Neutrophil (primary cell): Measurements from ENCODE around the gene RIN3.

ENCODE experiments used
- H3K27ac ChIP-seq: fragments of 200-600 bp; sonication (generic); 2 replicates; pipeline ENCODE4 v1.5.1; 2016; ENCODE audit warnings: mild to moderate bottlenecking, moderate library complexity
- H3K27me3 ChIP-seq: fragments of 200-600 bp; sonication (generic); 2 replicates; pipeline ENCODE4 v1.6.0; 2016; ENCODE audit warnings: mild to moderate bottlenecking
- H3K36me3 ChIP-seq: fragments of 200-600 bp; sonication (generic); 2 replicates; pipeline ENCODE4 v1.5.1; 2017
- H3K4me1 ChIP-seq, 2 experiments: fragments of 200-600 bp in 1 of 2; sonication (generic) in 1 of 2; 1 replicate in 1 of 2; 2 replicates in 1 of 2; pipeline versions ENCODE4 v1.5.1 to v1.6.1; 2013 to 2016; ENCODE audit warnings: low read depth in 1 of 2, low read length in 1 of 2, mild to moderate bottlenecking in 1 of 2, moderate library complexity in 1 of 2; ENCODE audit not compliant: control insufficient read depth in 1 of 2, insufficient read depth in 1 of 2
- H3K4me3 ChIP-seq, 2 experiments: fragments of 200-600 bp in 1 of 2; sonication (generic) in 1 of 2; 1 replicate in 1 of 2; 2 replicates in 1 of 2; pipeline ENCODE4 v1.5.1; 2013 to 2016; ENCODE audit warnings: low read depth in 1 of 2, low read length in 1 of 2, mild to moderate bottlenecking in 1 of 2, moderate library complexity in 1 of 2
- H3K9me3 ChIP-seq: fragments of 200-600 bp; sonication (generic); 2 replicates; pipeline ENCODE4 v1.5.1; 2016
- TF ChIP-seq, protein P1 (sequence below): fragments of 200-600 bp; sonication (generic); IDR thresholded peaks from 2 replicates; pipeline ENCODE4 v1.5.1; 2016; ENCODE audit warnings: antibody characterized with exemption

RIN3 gene

DNA sequence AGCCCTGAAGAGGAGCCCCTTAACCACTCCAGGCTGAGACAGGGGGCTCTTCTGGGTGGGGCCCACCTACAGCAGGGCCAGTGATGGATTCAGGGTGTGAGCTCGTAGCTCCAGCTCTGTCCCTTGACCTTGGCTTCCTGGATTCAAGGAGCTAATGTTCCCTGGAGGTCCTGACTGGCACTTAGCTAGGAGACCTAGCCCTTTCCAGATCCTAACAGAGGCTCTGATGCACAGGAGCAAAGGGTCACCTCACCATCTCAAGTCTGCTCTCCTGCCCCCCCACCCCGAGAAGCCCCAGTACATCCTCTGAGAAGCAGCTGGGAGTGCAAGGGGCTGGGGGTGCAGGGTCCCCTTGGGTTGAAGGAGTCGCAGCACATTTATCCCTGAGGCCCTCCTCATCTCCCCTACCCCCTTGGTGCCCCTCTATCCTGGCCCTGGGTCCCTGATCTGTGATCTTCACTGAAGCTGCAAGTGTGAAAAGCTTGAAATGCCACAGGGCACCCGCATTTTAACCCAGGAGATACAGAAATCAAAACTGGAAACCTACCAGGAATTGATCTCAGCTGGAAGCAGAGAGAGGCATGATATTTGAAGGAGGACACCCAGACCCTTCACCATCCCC, 2.9 kb downstream of the RIN3 start:
- H3K4me3 ChIP-seq: peak overlapping the region in 1 of 2 experiments; percentile 89
- peak overlapping the region; percentile 90 for H3K27ac ChIP-seq
- no peaks in the 10 kb centered on the region for H3K27me3 ChIP-seq
- H3K4me1 ChIP-seq: peaks cover 81 to 84% of the 10 kb centered on the region in 2 experiments
- no peaks in the 10 kb centered on the region for H3K9me3 ChIP-seq
- H3K36me3 ChIP-seq: no peaks in the 10 kb centered on the region
- TF ChIP-seq, protein P1, sequence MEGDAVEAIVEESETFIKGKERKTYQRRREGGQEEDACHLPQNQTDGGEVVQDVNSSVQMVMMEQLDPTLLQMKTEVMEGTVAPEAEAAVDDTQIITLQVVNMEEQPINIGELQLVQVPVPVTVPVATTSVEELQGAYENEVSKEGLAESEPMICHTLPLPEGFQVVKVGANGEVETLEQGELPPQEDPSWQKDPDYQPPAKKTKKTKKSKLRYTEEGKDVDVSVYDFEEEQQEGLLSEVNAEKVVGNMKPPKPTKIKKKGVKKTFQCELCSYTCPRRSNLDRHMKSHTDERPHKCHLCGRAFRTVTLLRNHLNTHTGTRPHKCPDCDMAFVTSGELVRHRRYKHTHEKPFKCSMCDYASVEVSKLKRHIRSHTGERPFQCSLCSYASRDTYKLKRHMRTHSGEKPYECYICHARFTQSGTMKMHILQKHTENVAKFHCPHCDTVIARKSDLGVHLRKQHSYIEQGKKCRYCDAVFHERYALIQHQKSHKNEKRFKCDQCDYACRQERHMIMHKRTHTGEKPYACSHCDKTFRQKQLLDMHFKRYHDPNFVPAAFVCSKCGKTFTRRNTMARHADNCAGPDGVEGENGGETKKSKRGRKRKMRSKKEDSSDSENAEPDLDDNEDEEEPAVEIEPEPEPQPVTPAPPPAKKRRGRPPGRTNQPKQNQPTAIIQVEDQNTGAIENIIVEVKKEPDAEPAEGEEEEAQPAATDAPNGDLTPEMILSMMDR: no peak

DNA sequence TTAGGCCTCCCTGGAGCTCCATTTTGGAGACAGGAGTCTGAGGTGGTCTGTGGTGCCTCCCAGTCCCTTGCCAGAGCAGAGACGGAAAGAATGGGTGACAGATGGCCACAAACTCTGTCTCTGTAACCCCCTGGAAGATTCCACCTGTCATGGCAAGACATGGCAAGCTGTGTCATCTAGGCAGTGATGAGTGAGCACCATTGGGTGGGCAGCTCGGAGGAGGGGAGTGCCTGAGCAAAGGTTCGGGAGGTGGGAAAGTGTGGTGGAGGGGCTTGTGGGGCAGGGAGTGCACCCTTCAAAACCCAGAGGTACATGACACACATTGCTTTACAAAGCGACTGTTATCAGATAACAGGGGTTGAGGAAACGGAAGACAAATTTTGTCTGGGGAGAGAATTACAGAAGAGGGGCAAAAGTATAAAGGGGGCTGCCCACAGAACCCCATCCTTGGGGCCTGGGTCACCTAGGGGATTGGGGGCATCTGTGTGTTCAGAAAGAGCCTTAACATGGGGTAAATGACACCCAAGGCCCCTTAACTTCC, 3.5 kb downstream of the RIN3 start:
- Histone ChIP-seq H3K36me3 (no peaks in the 10 kb centered on the region), H3K4me1 (peaks cover 85 to 86% of the 10 kb centered on the region in 2 experiments), H3K9me3 (no peaks in the 10 kb centered on the region), H3K27ac (peak overlapping the region; percentile 90), H3K4me3 (no peak overlapping the region), H3K27me3 (no peaks in the 10 kb centered on the region)
- TF ChIP-seq, protein P1: no peak

DNA sequence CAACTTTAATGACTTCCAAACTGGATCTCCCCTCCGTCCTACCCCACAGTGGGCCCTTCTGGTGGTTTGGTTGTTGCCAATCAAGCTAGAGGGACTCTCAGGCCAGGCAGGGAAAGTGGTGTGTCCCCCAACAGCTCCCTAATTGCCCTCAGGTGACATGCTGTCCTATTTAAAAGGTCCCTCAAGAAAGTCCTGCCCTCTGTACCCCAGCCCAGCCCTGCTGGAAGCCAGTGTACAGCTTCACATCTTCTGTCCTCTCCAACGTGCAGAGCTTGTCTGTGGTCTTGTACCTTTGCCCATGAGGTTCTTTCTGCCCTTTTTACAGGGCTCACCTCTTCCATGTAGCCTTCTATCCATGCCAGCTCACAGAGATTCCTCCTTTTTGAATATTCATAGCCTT, 4.2 kb downstream of the RIN3 start:
- Histone ChIP-seq H3K4me3 (no peak overlapping the region), H3K9me3 (no peaks in the 10 kb centered on the region), H3K27me3 (no peaks in the 10 kb centered on the region), H3K27ac (peak overlapping the region; percentile 90), H3K4me1 (peaks cover 81 to 86% of the 10 kb centered on the region in 2 experiments), H3K36me3 (no peaks in the 10 kb centered on the region)
- TF ChIP-seq, protein P1: no peak

DNA sequence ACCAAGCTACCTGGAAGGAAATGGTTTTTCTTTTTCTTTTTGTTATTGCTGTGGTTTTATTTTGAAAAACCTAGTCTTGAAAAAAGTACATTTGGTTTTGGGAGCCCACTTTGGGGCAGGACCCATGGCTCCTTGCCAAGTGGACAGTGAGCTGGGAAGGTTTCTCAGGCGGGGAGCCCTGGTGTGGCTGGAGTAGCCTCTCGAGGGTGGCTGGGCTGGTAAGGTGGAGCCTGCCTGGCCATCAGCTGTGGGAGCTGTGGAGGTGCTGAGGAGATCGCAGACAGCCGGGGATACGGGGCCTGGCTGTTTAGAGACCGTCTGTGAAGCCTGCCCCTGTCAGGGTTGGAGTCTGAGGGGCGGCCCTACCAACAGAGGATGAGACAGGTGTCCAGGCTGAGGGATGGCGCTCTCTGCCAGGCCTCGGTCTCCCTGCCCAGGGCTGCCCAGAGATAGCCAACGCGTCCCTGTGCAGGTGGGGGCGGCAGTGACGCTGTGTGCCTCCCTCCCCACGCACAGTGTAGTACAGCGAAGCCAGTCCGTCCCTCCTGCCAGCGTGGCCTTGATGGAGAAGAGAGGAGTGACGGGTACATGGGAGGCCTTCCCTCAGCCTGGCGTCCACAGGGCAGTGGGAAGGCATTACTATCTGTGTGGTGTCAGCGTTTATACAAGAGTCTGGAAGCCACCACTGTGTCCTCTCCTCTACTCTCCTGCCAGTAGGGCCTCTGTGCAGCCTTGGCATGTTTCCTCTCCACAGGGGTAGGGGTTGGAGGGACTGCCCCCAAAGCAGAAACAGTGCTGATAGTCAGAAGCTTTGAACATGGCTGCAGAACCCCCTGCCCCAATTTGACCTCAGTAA, 5.9 kb downstream of the RIN3 start:
- H3K4me1 ChIP-seq: peaks cover 82 to 94% of the 10 kb centered on the region in 2 experiments
- H3K27ac ChIP-seq: peak overlapping the region; percentile 90

More for the DNA sequence above, 5.9 kb downstream of the RIN3 start:
- TF ChIP-seq, protein P1: no peak
- Histone ChIP-seq H3K9me3 (no peaks in the 10 kb centered on the region), H3K4me3 (peak overlapping the region in 1 of 2 experiments; percentile 5), H3K27me3 (no peaks in the 10 kb centered on the region), H3K36me3 (no peaks in the 10 kb centered on the region)
